ENCODE measurements around the gene PAK5. TPM values are rescaled to one million over a fixed set of nuclear protein-coding genes. Genes with fewer than 3 reads are reported as not detected.

Gene PAK5
- total RNA-seq, 1 donor from 2014 or later: not detected

DNA sequence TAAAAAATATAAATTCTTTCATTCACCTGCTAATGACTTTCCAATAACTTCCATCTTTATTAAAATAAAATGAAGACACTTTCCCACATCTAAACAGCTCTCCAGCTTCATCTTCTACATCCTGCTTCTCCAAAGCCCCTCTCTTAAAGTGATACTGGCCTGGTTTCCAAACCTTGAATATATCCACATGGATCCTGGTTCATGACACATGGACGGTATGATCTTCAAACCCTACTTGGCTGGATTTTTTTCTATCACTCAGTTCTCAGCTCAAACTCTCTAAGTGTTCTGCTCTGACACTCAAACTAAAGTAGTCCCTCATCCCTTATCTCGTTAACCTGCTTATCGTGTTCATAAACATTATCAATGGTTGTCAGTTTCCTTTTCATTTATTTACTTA lies 128.2 kb downstream of the PAK5 start:
- no peaks in the 10 kb centered on the region for H3K27me3 ChIP-seq
- H3K27ac ChIP-seq: no peak overlapping the region
- intact Hi-C loops (cut with DNase I): no loop called here
- H3K4me1 ChIP-seq: no peaks in the 10 kb centered on the region
- no peaks in the 10 kb centered on the region for H3K9me3 ChIP-seq
- TF ChIP-seq, protein P1, sequence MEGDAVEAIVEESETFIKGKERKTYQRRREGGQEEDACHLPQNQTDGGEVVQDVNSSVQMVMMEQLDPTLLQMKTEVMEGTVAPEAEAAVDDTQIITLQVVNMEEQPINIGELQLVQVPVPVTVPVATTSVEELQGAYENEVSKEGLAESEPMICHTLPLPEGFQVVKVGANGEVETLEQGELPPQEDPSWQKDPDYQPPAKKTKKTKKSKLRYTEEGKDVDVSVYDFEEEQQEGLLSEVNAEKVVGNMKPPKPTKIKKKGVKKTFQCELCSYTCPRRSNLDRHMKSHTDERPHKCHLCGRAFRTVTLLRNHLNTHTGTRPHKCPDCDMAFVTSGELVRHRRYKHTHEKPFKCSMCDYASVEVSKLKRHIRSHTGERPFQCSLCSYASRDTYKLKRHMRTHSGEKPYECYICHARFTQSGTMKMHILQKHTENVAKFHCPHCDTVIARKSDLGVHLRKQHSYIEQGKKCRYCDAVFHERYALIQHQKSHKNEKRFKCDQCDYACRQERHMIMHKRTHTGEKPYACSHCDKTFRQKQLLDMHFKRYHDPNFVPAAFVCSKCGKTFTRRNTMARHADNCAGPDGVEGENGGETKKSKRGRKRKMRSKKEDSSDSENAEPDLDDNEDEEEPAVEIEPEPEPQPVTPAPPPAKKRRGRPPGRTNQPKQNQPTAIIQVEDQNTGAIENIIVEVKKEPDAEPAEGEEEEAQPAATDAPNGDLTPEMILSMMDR (IDR thresholded peaks at IDR 0.05): no peak
- no peak for DNase-seq (ENCODE audit: low spot score in 2 of 2)
- no peak overlapping the region for H3K4me3 ChIP-seq
- H3K36me3 ChIP-seq: no peaks in the 10 kb centered on the region

DNA sequence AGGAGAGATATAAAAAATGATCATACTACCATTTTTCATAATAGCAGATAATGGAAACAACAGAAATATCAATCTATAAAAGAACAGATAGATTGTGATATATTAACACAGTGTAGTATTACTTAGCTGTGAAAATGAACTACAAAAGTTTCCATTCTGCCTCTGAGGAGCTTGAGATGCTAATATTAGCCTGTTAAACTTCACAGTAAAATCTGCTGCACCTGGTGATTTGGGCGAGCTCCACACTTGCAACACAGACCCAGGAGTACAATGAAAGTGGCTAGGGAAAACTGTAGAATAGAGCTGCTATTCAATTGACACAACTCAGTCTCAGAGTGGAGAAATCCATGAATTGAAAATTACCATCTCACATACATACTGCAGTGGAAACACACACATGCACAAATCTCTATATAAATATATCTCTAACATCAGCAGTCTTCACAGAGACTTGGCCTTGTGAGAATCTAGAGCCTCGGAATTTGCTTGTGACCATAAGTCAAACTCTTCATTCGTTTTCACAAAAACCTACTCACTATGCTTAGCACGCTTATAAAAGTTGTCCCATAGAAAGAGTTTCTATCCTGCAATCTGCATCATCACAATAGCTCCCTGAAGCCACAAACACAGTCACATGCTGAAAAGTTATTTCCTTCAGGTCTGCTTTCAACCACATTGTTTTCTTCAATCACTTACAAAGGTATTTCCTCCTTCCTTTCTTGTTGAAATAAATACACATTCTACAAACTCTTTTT lies 133.0 kb downstream of the PAK5 start:
- TF ChIP-seq, protein P1 (IDR thresholded peaks at IDR 0.05): no peak
- Histone ChIP-seq H3K4me1 (no peaks in the 10 kb centered on the region), H3K9me3 (no peaks in the 10 kb centered on the region), H3K27ac (no peak overlapping the region), H3K4me3 (no peak overlapping the region), H3K36me3 (no peaks in the 10 kb centered on the region), H3K27me3 (no peaks in the 10 kb centered on the region)
- DNase-seq (ENCODE audit: low spot score in 2 of 2): no peak
- intact Hi-C loops (cut with DNase I): no loop called here

DNA sequence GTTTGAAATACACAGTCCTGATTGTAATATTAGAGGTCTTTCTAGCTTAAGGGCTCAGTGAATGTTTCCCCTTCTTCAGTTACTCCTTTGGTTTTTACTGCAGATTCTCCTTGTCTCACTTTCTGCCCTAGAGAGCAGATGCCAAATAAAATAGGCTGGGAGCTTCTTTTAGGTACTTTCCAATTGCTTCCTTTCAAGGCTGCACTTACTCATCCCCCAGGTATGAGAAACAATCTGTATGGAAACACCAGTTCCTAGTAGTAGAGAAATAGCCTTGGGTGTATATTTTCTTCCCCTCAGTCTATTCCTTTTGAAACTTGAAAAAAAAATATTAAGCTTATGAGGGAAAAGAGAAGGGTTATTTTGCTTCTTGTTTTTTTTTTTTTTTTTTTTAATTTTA lies 139.7 kb downstream of the PAK5 start:
- H3K9me3 ChIP-seq: no peaks in the 10 kb centered on the region
- H3K27ac ChIP-seq: no peak overlapping the region
- no peak overlapping the region for H3K4me3 ChIP-seq
- no peaks in the 10 kb centered on the region for H3K27me3 ChIP-seq
- no peaks in the 10 kb centered on the region for H3K36me3 ChIP-seq
- no peak for DNase-seq (ENCODE audit: low spot score in 2 of 2)
- intact Hi-C loops (cut with DNase I): no loop called here
- TF ChIP-seq, protein P1 (IDR thresholded peaks at IDR 0.05): no peak
- no peaks in the 10 kb centered on the region for H3K4me1 ChIP-seq

DNA sequence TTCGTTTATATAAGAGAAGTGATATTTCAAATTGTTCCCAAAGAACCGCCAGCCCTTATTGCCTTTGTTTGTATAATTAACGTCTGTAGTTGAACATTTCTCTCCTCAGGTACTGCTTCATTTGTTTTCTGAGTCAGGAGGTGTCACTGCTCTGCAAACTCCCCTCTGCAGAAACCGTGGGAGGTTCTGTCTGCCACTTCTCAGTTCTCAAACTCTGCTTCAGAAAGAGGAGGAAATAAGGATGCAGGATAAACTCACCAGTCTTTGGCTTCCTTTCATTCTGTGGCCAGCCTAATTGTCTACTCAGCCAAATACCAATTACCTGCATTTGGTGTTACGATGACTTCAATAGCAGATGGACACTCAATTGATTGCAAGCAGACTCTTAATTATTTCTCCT lies 149.8 kb downstream of the PAK5 start:
- no peak for DNase-seq (ENCODE audit: low spot score in 2 of 2)
- H3K36me3 ChIP-seq: no peaks in the 10 kb centered on the region
- H3K9me3 ChIP-seq: no peaks in the 10 kb centered on the region
- no peak overlapping the region for H3K4me3 ChIP-seq
- TF ChIP-seq, protein P1 (IDR thresholded peaks at IDR 0.05): no peak
- no peak overlapping the region for H3K27ac ChIP-seq
- H3K4me1 ChIP-seq: no peaks in the 10 kb centered on the region
- intact Hi-C loops (cut with DNase I): no loop called here
- no peaks in the 10 kb centered on the region for H3K27me3 ChIP-seq

DNA sequence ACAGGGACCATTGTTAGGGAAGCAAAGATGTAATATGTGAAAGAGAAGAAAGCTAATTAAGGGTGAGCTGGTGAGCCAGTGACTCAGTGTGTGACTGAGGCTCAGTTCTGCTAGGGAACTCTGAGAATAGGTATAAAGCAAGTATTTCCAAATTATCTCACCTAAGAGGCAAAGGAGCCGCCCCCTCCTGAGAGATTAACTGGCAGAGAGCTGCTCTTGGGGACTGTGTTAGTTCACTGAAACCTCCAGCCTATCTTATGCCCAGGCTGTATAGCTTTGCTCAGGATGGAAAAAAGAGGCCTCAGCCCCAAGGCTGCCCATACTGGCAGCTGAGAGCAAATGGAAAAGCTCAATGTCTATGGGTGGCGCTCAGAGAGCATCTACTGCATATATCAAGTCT lies 152.0 kb downstream of the PAK5 start:
- intact Hi-C loops (cut with DNase I): no loop called here
- Histone ChIP-seq H3K27ac (no peak overlapping the region), H3K36me3 (no peaks in the 10 kb centered on the region), H3K4me3 (no peak overlapping the region), H3K27me3 (no peaks in the 10 kb centered on the region), H3K9me3 (no peaks in the 10 kb centered on the region), H3K4me1 (no peaks in the 10 kb centered on the region)
- TF ChIP-seq, protein P1 (IDR thresholded peaks at IDR 0.05): no peak
- DNase-seq (ENCODE audit: low spot score in 2 of 2): no peak

DNA sequence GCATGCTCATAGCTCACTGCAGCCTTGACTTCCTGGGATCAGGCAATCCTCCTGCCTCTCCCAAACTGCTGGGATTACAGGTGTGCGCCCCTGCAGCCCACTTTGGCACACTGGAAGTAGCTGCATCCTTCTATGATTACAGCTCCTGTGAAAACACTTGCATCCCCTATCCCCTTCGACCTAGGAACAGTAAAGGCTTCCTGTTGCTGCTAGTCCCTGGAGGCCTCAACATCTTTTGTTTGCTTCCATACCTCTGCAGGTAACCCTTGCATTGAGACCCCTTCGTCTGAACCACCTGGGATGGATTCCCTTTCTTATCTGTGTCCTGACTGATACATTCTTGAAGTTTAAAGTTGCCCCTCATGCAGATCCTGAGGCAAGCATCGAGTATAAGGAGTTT lies 152.4 kb downstream of the PAK5 start:
- Histone ChIP-seq H3K27ac (no peak overlapping the region), H3K27me3 (no peaks in the 10 kb centered on the region), H3K4me1 (no peaks in the 10 kb centered on the region), H3K9me3 (no peaks in the 10 kb centered on the region), H3K36me3 (no peaks in the 10 kb centered on the region), H3K4me3 (no peak overlapping the region)
- DNase-seq (ENCODE audit: low spot score in 2 of 2): no peak
- intact Hi-C loops (cut with DNase I): no loop called here
- TF ChIP-seq, protein P1 (IDR thresholded peaks at IDR 0.05): no peak
